OCI-LY1 (cell line): ENCODE data around the gene ACAD10.

Source experiments
- H2AFZ ChIP-seq: fragments of 200-600 bp; sonication (generic), shearing (Covaris generic); 2 replicates; pipeline ENCODE4 v1.6.0; 2014; ENCODE audit warnings: antibody characterized with exemption, mild to moderate bottlenecking, low read length
- H3F3A ChIP-seq: fragments of 200-600 bp; sonication (generic), shearing (Covaris generic); 2 replicates; pipeline ENCODE4 v1.6.0; 2014; ENCODE audit warnings: mild to moderate bottlenecking, antibody characterized with exemption, low read length, moderate library complexity; ENCODE audit not compliant: insufficient read depth
- H3K27ac ChIP-seq: fragments of 200-600 bp; sonication (generic); 2 replicates; pipeline ENCODE4 v1.5.1; 2014; ENCODE audit warnings: low read length, mixed run types, mild to moderate bottlenecking, low read depth; ENCODE audit not compliant: poor library complexity, severe bottlenecking
- H3K27me3 ChIP-seq: fragments of 200-600 bp; sonication (generic); 2 replicates; pipeline ENCODE4 v1.6.0; 2014; ENCODE audit warnings: antibody characterized with exemption, mild to moderate bottlenecking, low read length, moderate library complexity; ENCODE audit not compliant: insufficient read depth
- H3K36me3 ChIP-seq: fragments of 200-600 bp; sonication (generic); 2 replicates; pipeline ENCODE4 v1.6.1; 2014; ENCODE audit warnings: mild to moderate bottlenecking, antibody characterized with exemption, low read length, moderate library complexity, mixed read lengths; ENCODE audit not compliant: insufficient read depth
- H3K4me1 ChIP-seq: fragments of 200-600 bp; sonication (generic); 2 replicates; pipeline ENCODE4 v1.5.1; 2014; ENCODE audit warnings: mild to moderate bottlenecking, low read length, moderate library complexity; ENCODE audit not compliant: insufficient read depth, severe bottlenecking
- H3K4me2 ChIP-seq: fragments of 200-600 bp; sonication (generic), shearing (Covaris generic); 2 replicates; pipeline ENCODE4 v1.6.1; 2014; ENCODE audit warnings: low read length
- H3K4me3 ChIP-seq: fragments of 200-600 bp; sonication (generic); 2 replicates; pipeline ENCODE4 v1.5.1; 2014; ENCODE audit warnings: low read length, low read depth, mild to moderate bottlenecking, mixed read lengths; ENCODE audit not compliant: poor library complexity, severe bottlenecking
- H3K79me2 ChIP-seq: fragments of 200-600 bp; shearing (Covaris generic); 2 replicates; pipeline ENCODE4 v1.6.1; 2016; ENCODE audit warnings: mixed run types, low read length, mixed read lengths; ENCODE audit not compliant: insufficient read depth
- H3K9ac ChIP-seq: fragments of 200-600 bp; sonication (generic), shearing (Covaris generic); 2 replicates; pipeline ENCODE4 v1.6.1; 2014; ENCODE audit warnings: mild to moderate bottlenecking, low read length, mixed read lengths
- H3K9me2 ChIP-seq: fragments of 200-600 bp; sonication (generic), shearing (Covaris generic); 2 replicates; pipeline ENCODE4 v1.6.1; 2014; ENCODE audit warnings: low read depth, mild to moderate bottlenecking, low read length, mixed read lengths
- H3K9me3 ChIP-seq: fragments of 200-600 bp; shearing (Covaris generic); 2 replicates; pipeline ENCODE4 v1.6.1; 2014; ENCODE audit warnings: low read length, mixed read lengths
- H4K20me1 ChIP-seq: fragments of 200-600 bp; sonication (generic), shearing (Covaris generic); 2 replicates; pipeline ENCODE4 v1.6.0; 2016; ENCODE audit warnings: mild to moderate bottlenecking, low read length; ENCODE audit not compliant: insufficient read depth
- CTCF ChIP-seq: fragments of 200-600 bp; sonication (generic), shearing (Covaris generic); IDR thresholded peaks from 2 replicates; pipeline ENCODE4 v1.5.1; 2017; ENCODE audit warnings: mild to moderate bottlenecking, antibody characterized with exemption, low read length, moderate library complexity, mixed read lengths
- EZH2 ChIP-seq: fragments of 200-600 bp; sonication (generic), shearing (Covaris generic); IDR thresholded peaks from 2 replicates; pipeline ENCODE4 v1.8.0; 2017; ENCODE audit warnings: borderline replicate concordance, mixed run types, mild to moderate bottlenecking, antibody characterized with exemption, low read length, moderate library complexity, mixed read lengths

The ACAD10 gene

GRCh38 chr12:111699962-111700361, 14.1 kb downstream of the ACAD10 start:
- Histone ChIP-seq H3K9me3 (no peaks in the 10 kb centered on the region), H3K27me3 (no peaks in the 10 kb centered on the region), H3F3A (no peaks in the 10 kb centered on the region), H3K36me3 (peaks cover 8% of the 10 kb centered on the region; the same call in 1 of the 2 replicates), H3K4me1 (no peaks in the 10 kb centered on the region), H3K79me2 (no peaks in the 10 kb centered on the region), H3K4me2 (no peak overlapping the region), H3K9me2 (no peaks in the 10 kb centered on the region), H3K4me3 (no peak overlapping the region), H3K27ac (no peak overlapping the region), H3K9ac (no peak overlapping the region), H4K20me1 (no peaks in the 10 kb centered on the region), H2AFZ (no peak overlapping the region)
- TF ChIP-seq EZH2 (no peak), CTCF (no peak)

GRCh38 chr12:111705672-111706071, 19.8 kb downstream of the ACAD10 start:
- Histone ChIP-seq H3K27ac (no peak overlapping the region), H4K20me1 (no peaks in the 10 kb centered on the region), H3K36me3 (peaks cover 8% of the 10 kb centered on the region; the same call in 1 of the 2 replicates), H3K4me1 (no peaks in the 10 kb centered on the region), H3K9ac (no peak overlapping the region), H3K4me2 (no peak overlapping the region), H2AFZ (no peak overlapping the region), H3K9me2 (no peaks in the 10 kb centered on the region), H3F3A (no peaks in the 10 kb centered on the region), H3K27me3 (no peaks in the 10 kb centered on the region), H3K79me2 (no peaks in the 10 kb centered on the region), H3K9me3 (no peaks in the 10 kb centered on the region), H3K4me3 (no peak overlapping the region)
- no peak for TF ChIP-seq CTCF

- Histone ChIP-seq H3F3A (no peaks in the 10 kb centered on the region), H3K79me2 (no peaks in the 10 kb centered on the region), H3K9me3 (no peaks in the 10 kb centered on the region), H3K27ac (no peak overlapping the region), H4K20me1 (no peaks in the 10 kb centered on the region), H3K9ac (no peak overlapping the region), H3K4me3 (no peak overlapping the region), H3K4me2 (no peak overlapping the region), H3K27me3 (no peaks in the 10 kb centered on the region), H3K36me3 (peaks cover 8% of the 10 kb centered on the region; the same call in 1 of the 2 replicates), H3K9me2 (no peaks in the 10 kb centered on the region), H2AFZ (no peak overlapping the region), H3K4me1 (no peaks in the 10 kb centered on the region)
- TF ChIP-seq EZH2 (no peak), CTCF (no peak)
These were observed 20.3 kb downstream of the ACAD10 start for GRCh38 chr12:111706145-111706544.
